K562 (cell line): ENCODE data around the gene LIFR.
A peak's percentile ranks its signal among the peaks of the same experiment; 100 is the strongest.

Experiments used
- CBFA2T3 ChIP-seq: fragments of 450-650 bp; IDR thresholded peaks from 2 replicates; pipeline ENCODE4 v1.6.1; 2017
- KDM5B ChIP-seq: fragments of 200-600 bp; sonication (generic); IDR thresholded peaks from 2 replicates; pipeline ENCODE4 v1.6.1; 2012; ENCODE audit warnings: low read depth, mild to moderate bottlenecking, moderate library complexity, low read length, control low read depth, inconsistent platforms; ENCODE audit not compliant: insufficient replicate concordance
- RAD21 ChIP-seq, 2 experiments: fragments of 250-450 bp in 1 of 2; fragments of 450-650 bp in 1 of 2; sonication (Bioruptor Pico) in 1 of 2; formaldehyde crosslinking in 1 of 2; IDR thresholded peaks in 1 of 2; conservative IDR thresholded peaks in 1 of 2; 2 replicates each; pipeline versions ENCODE4 v1.4.0 to v1.8.0; 2020 to 2022; ENCODE audit warnings: mild to moderate bottlenecking in 2 of 2, moderate library complexity in 1 of 2
- SRSF1 ChIP-seq: fragments of 200-400 bp; formaldehyde crosslinking; IDR thresholded peaks from 2 replicates; pipeline ENCODE4 v1.6.1; 2017; ENCODE audit warnings: mild to moderate bottlenecking, low read depth, low read length, moderate library complexity
- ZNF239 ChIP-seq: fragments of 250-450 bp; sonication (Bioruptor Pico); IDR thresholded peaks from 2 replicates; pipeline ENCODE4 v1.4.0; 2020; ENCODE audit warnings: mild to moderate bottlenecking
- ZNF589 ChIP-seq: fragments of 200-800 bp; sonication (Bioruptor generic); IDR thresholded peaks from 2 replicates; pipeline ENCODE4 v1.6.1; 2016; ENCODE audit warnings: low read depth, missing genetic modification characterization, missing compliant biosample characterization

GRCh38 chr5:38483805-38484398, 72.5 kb downstream of the LIFR start:
- TF ChIP-seq CBFA2T3 (no peak), ZNF239 (CRISPR knock-in tag) (no peak), RAD21 (CRISPR knock-in tag; conservative IDR thresholded peaks at IDR 0.05 in 1 of 2, IDR thresholded peaks at IDR 0.05 in 1 of 2) (0 out of 4 replicates have a peak, but pooled peaks of 1 of the 2 experiments have one; percentile 26), KDM5B (no peak), SRSF1 (no peak), ZNF589 (CRISPR knock-in tag) (no peak)
